HG03095 (cell line): Measurements from ENCODE around the gene TMEM150B.

Experiments used
- ATAC-seq: cut with Tn5 transposase; IDR thresholded peaks from one replicate; pipeline ENCODE4 v1.9.1; 2021; ENCODE audit warnings: moderate library complexity; ENCODE audit not compliant: unreplicated experiment

Gene TMEM150B

GRCh38 chr19:55308281-55308680, 16.9 kb downstream of the TMEM150B start:
- no peak for ATAC-seq

DNA sequence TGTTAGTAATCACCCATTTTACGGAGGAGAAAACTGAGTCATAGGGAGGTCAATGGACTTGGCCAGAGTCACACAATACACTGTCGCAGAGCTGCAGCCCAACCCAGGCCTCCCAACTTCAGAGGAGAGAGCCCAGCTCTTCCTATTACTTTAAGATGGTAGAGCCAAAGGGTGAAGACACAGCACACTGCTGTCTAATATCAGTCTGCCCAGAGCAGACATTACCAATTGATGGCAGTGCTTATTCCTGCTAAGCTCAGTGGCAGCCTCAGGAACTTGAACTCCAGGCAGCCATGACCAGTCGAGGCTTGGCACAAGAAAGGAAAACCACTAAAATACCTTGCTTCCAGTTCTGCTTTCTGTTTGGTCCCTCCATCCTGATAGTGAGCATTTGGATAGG, 18.4 kb downstream of the TMEM150B start:
- no peak for ATAC-seq

DNA sequence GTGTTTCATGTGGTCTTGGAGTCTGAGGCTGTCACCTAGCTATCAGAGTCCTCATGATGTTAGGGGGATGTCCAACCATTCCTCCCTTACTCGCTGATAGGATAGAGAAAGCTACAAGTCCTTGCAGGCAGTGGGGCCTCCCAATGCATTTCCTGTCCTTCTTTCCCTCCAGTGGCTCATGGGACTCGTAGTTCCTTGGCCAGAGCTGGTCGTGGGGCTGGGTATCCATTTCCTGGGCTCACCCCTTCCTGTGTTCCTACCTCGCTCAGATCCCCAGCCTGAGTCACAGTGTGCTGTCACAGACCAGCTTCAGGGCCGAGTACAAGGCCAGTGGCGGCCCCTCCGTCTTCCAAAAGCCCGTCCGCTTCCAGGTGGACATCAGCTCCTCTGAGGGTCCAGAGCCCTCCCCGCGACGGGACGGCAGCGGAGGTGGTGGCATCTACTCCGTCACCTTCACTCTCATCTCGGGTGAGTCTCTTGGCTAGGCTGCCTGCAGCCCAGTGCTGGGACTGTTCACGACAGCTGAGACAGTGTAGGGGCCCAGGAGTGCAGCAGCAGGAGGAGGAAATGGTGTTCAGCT, 19.1 kb downstream of the TMEM150B start:
- no peak for ATAC-seq

- no peak for ATAC-seq
These were observed 19.6 kb downstream of the TMEM150B start for GRCh38 chr19:55305491-55305890.

- ATAC-seq, result no peak
These were observed 20.2 kb downstream of the TMEM150B start for GRCh38 chr19:55304980-55305379.

DNA sequence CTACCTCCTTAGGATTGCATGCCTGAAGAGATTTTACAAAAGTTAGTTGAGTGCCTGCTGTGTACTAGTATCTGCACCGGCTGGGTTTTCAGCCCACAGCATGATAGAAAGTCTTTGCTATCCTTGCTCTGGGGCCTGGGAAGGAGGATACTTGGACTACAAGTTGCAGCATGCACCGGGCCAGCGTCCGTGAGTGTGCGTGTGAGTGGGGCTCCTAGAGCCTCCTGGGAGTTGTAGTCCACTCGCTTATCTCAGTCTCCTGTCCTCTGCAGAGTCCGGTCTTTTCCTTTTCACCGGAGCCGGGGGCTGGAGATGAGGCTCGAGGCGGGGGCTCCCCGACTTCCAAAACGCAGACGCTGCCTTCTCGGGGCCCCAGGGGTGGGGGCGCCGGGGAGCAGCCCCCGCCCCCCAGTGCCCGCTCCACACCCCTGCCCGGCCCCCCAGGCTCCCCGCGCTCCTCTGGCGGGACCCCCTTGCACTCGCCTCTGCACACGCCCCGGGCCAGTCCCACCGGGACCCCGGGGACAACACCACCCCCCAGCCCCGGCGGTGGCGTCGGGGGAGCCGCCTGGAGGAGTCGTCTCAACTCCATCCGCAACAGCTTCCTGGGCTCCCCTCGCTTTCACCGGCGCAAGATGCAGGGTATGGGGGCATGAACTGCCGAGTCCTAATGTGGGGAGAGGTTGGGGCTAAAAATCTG, 20.7 kb downstream of the TMEM150B start:
- no peak for ATAC-seq

- no peak for ATAC-seq
These were observed 21.7 kb downstream of the TMEM150B start for GRCh38 chr19:55303477-55303876.

GRCh38 chr19:55302318-55302703, 22.8 kb downstream of the TMEM150B start:
- no peak for ATAC-seq

- peak; percentile 45 for ATAC-seq
These were observed 23.5 kb downstream of the TMEM150B start for GRCh38 chr19:55301459-55302317.

GRCh38 chr19:55300886-55301458, 24.2 kb downstream of the TMEM150B start:
- ATAC-seq, result no peak

GRCh38 chr19:55299991-55300390, 25.1 kb downstream of the TMEM150B start:
- no peak for ATAC-seq

DNA sequence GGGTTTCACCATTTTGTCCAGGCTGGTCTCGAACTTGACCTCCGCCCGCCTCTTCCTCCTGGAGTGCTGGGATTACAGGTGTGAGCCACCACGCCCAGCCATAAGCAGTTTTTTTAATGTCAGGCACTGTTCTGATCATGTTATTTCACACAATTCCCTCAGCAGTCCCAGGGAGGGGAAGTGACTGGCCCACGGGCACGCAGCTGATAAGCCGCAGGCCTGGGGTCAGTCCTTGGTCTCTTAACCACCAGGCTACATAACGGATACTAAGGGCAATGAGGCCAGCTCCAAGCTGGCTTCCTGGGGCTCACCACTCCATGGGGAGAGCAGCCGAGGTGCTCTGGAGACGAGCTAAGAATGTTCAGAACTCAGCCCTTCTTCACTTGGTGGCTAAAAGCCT, 27.9 kb downstream of the TMEM150B start:
- ATAC-seq, result no peak

GRCh38 chr19:55289117-55289796, 35.9 kb downstream of the TMEM150B start:
- ATAC-seq, result no peak

- ATAC-seq, result no peak
These were observed 37.6 kb downstream of the TMEM150B start for GRCh38 chr19:55287361-55288079.

- ATAC-seq, result no peak
These were observed 39.8 kb downstream of the TMEM150B start for GRCh38 chr19:55285229-55285890.

- no peak for ATAC-seq
These were observed 40.6 kb downstream of the TMEM150B start for GRCh38 chr19:55284405-55285058.

DNA sequence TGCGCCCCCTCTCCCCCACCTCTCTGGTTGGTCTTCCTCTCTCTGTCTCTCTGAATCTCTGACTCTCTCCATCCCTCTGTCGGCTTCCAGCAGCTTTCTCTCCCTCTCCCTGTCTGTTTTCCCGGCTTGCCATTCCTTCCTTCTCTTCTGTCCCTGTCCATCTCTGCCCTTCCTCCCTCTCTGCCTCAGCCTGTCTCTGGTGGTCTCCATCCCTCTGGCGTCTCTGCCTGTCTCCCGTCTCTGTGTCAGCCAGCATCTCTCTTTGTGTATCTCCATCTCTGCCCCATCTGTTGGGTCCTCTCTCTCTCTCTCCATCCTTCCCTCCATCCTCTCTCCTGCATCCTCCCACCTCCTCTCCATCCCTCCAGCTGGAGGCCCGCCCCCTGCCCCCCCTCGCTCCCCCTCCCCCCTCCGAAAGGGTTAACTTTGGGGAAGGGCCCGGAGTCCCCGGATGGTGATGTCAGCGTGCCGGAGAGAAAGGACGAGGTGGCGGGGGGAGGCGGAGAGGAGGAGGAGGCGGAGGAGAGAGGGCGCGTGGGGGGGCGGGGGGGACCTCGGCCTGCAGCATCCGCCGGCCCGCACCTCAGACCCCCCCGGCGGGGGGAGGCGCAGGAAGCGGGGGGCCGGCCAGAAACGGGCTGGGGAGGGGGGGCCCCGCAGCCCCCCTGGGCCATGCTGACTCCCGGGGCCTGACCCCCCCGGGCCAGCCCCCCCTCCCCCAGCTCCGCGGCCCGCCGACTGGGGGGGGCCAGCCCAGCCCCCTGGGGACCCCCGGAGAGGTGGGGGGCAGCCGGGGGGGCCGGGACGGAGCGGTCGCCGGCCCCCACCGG, 41.4 kb downstream of the TMEM150B start, which contains the start of gene BRSK1:
BRSK1 (plus strand) TSS at position 450 of the 830 bp plus-strand sequence. CDS start 446 bp downstream, outside the sequence.
- ATAC-seq, result no peak
